Upper lobe of right lung (tissue), 1 donor: ENCODE measurements around the gene MBTPS2. TPM values are rescaled to one million over a fixed set of nuclear protein-coding genes. Genes with fewer than 3 reads are reported as not detected.
A peak's percentile ranks its signal among the peaks of the same experiment; 100 is the strongest.

ENCODE experiments used
- ATAC-seq: fragments of 200-7000 bp; cut with Tn5 transposase; one replicate; pipeline ENCODE4 v1.9.1; 2020; ENCODE audit warnings: mild to moderate bottlenecking, moderate library complexity
- DNase-seq: peaks from one replicate; pipeline ENCODE4 v3.0.0-alpha.2; 2020
- H3K27ac ChIP-seq: fragments of 200-600 bp; one replicate; pipeline ENCODE4 v1.8.0; 2022
- H3K27me3 ChIP-seq: fragments of 200-600 bp; one replicate; pipeline ENCODE4 v1.8.0; 2022; ENCODE audit warnings: mild to moderate bottlenecking
- H3K36me3 ChIP-seq: fragments of 200-600 bp; one replicate; pipeline ENCODE4 v1.8.0; 2022
- H3K4me1 ChIP-seq: fragments of 200-600 bp; one replicate; pipeline ENCODE4 v1.8.0; 2022
- H3K4me3 ChIP-seq: fragments of 200-600 bp; one replicate; pipeline ENCODE4 v1.8.0; 2022; ENCODE audit warnings: mild to moderate bottlenecking
- H3K9me3 ChIP-seq: fragments of 200-600 bp; one replicate; pipeline ENCODE4 v1.8.0; 2022
- intact Hi-C: fragments of 100-400 bp; cut with DNase I; formaldehyde crosslinking; loops from one replicate; pipeline ENCODE4 v1.11.0; 2022
- long read RNA-seq: library from polyadenylated mRNA; unstranded; transcript quantifications from one replicate; pipeline ENCODE4 v2.0.0, GENCODE V29; 2021
- total RNA-seq: library from RNA; stranded (reverse); fragmentation: NEBNext Ultra II Directional; extraction: Animal tissue kit (Norgen Biotek cat#: 25700); gene quantifications from one replicate; pipeline ENCODE4 v1.2.1, GENCODE V29; 2021
- TF ChIP-seq, protein P1 (sequence below): fragments of 200-600 bp; IDR thresholded peaks from one replicate; pipeline ENCODE4 v1.8.0; 2022; ENCODE audit warnings: antibody characterized with exemption
- donor health status: DM: no; HTN: yes; CAD: no; lungs with severe emphysema.

MBTPS2 gene
- 12.6 TPM for total RNA-seq
- long read RNA-seq, full-length matches to known transcripts: 36 of 37 reads
- long read RNA-seq, partial matches to known transcripts: 0 of 37 reads
- long read RNA-seq, other reads (novel, unspliced or antisense): 1 of 37 reads

DNA sequence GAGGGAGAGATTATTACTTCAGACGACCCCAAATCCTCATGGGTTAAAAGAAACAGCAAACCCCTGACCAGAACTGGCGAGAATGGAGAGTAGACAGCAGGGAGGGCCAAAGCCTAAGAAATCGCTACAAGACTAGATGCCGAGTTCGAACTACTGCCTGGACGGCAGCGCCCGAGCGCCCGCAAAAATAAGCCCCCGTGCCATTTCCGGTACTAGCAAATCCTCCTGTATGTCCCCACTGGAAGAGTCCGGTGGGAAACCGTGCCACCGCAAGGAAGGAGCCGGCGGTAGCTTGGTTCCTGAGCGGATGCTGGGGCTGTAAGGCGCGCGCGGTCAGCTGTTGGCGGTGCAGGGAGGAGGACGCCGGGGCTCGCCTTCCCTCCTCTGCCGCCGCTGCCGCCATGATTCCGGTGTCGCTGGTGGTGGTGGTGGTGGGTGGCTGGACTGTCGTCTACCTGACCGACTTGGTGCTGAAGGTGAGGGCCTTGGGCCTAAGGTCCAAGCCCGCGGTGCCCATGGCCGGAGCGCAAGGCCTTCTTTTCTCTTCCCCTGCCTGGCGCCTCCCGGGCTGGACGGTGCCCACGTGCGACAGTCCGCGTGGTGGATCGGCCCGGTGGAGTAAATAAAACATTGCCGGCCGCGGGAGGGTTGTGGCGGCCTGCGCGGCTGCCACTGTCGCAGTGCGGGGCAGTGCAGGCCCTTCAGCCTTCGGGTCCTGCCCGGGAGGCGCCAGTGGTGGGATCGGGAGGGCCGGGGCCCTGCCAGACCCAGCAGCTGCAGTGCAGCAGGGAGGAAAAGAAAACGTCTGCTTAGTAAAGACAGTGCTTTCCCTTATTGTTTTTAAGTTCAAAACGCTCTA is at the start of gene MBTPS2:
TSS of gene MBTPS2 (plus strand) at position 284 of the 859 bp plus-strand sequence. CDS start at position 402, 118 bp downstream.
- Histone ChIP-seq H3K4me3 (peak within 1 kb of the TSS; percentile 62), H3K27me3 (no peaks in the 10 kb centered on the region), H3K9me3 (no peaks in the 10 kb centered on the region), H3K27ac (peak within 1 kb of the TSS; percentile 88), H3K36me3 (no peaks in the 10 kb centered on the region), H3K4me1 (no peaks in the 10 kb centered on the region)
- TF ChIP-seq, protein P1, sequence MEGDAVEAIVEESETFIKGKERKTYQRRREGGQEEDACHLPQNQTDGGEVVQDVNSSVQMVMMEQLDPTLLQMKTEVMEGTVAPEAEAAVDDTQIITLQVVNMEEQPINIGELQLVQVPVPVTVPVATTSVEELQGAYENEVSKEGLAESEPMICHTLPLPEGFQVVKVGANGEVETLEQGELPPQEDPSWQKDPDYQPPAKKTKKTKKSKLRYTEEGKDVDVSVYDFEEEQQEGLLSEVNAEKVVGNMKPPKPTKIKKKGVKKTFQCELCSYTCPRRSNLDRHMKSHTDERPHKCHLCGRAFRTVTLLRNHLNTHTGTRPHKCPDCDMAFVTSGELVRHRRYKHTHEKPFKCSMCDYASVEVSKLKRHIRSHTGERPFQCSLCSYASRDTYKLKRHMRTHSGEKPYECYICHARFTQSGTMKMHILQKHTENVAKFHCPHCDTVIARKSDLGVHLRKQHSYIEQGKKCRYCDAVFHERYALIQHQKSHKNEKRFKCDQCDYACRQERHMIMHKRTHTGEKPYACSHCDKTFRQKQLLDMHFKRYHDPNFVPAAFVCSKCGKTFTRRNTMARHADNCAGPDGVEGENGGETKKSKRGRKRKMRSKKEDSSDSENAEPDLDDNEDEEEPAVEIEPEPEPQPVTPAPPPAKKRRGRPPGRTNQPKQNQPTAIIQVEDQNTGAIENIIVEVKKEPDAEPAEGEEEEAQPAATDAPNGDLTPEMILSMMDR: peak; percentile 6
- intact Hi-C loops: no loop called here
- DNase-seq (peak; percentile 87), ATAC-seq (peak; percentile 99)

DNA sequence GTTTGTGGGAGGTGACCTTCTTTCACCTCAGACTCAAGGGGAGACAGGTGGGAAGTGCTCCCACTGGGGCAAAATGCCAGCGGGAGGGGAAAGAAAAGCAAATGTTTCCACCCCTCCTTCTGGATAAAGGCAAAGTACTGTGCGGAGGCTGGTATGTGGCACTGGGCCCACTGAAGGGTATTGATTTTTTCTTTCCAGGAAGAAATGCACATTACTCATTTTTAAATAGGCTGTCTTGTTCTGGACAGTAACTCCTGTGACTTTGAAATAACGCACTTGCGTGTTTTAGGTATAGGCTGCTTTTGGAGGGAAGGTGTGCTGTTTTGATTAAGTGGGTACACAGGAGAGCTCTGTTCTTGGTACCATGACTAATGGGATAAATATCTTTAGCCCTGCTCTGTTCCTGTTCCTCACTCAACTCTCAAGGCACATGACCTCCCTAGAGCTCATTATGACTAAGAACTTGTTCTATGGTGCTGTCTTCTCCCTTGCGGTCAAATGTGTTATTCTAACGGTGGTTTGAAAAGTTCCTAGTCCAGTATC is 40.7 kb upstream of the MBTPS2 start:
- ATAC-seq (peak; percentile 81), DNase-seq (no peak)
- Histone ChIP-seq H3K36me3 (no peaks in the 10 kb centered on the region), H3K27ac (no peak overlapping the region), H3K27me3 (no peaks in the 10 kb centered on the region), H3K4me3 (no peak overlapping the region), H3K9me3 (no peaks in the 10 kb centered on the region), H3K4me1 (no peaks in the 10 kb centered on the region)
- TF ChIP-seq, protein P1: no peak
- intact Hi-C loops: no loop called here

DNA sequence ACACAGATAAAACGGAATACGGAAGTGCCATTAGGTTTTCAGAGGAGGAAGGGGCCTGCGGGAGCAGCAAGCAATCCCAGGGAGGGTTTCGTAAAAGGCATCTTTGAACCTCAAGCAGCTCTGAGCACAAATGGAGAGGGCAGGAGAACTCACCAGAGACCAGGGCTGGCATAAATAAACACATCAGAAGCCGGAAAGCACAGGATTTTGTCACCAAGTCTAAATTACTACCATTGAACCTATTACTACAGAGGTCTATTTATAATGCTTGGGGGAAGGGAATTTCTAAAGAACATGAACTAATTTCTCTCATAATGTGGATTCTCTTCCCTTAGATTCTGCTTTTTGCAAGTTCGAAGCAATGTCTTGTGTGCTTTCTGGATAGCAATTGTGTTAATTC is 39.6 kb upstream of the MBTPS2 start:
- Histone ChIP-seq H3K4me1 (no peaks in the 10 kb centered on the region), H3K36me3 (no peaks in the 10 kb centered on the region), H3K27ac (no peak overlapping the region), H3K4me3 (no peak overlapping the region), H3K9me3 (no peaks in the 10 kb centered on the region), H3K27me3 (no peaks in the 10 kb centered on the region)
- no peak for DNase-seq
- intact Hi-C loops: no loop called here
- TF ChIP-seq, protein P1: no peak
- ATAC-seq: no peak

DNA sequence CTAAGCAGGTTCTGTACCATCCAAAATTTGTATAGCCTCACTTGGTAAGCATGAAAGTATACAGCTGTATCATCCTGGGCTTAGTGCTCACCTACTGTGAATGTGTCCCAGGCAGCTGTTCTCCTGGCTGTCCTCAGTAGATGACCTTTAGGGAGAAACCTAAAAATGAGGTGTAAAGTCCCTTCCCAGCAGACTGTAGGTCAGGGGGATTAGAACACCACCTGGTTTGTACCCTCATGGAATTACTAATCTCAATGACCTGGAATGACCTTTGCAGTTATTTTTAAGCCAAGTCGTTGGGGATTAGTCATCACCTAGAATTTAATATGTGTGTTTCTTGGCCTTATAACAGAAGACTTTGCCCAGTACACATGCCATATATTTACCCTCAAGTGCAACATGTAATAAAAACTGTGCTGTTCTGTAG is 39.1 kb upstream of the MBTPS2 start:
- ATAC-seq (no peak), DNase-seq (no peak)
- Histone ChIP-seq H3K36me3 (no peaks in the 10 kb centered on the region), H3K4me1 (no peaks in the 10 kb centered on the region), H3K9me3 (no peaks in the 10 kb centered on the region), H3K4me3 (no peak overlapping the region), H3K27ac (no peak overlapping the region), H3K27me3 (no peaks in the 10 kb centered on the region)
- TF ChIP-seq, protein P1: no peak
- intact Hi-C loops: no loop called here

DNA sequence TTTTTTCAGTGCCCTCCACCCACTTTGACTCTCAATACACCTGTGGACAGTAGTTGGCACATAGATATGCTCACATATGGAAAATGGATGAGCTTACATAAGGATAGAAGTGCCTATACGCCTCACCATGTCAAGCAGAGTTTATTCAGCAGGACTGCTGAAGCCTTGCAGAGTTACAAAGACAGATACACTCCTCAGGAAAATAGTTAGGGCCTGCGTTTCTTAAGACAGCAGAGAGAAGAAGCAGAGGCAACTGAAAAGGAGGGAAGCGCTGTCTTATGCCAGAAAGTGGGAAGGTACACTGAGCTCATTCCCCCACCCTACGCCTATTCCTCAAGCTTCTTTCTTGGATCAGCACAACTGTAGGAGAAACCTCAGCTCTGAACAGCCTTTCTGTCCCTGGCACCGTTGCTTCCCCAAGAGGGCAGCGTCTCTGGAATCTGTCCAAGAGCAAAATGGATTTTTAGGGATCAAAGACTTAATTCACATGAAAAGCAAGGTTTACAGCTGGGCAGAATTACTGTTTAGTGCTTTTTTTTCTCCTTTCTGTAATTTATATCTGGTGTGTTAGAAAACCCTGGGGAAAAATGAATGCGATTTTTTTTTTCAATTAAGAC is 37.3 kb upstream of the MBTPS2 start:
- intact Hi-C loops: no loop called here
- no peaks in the 10 kb centered on the region for H3K27me3 ChIP-seq

More for the DNA sequence above, 37.3 kb upstream of the MBTPS2 start:
- Histone ChIP-seq H3K36me3 (no peaks in the 10 kb centered on the region), H3K9me3 (no peaks in the 10 kb centered on the region), H3K4me3 (no peak overlapping the region), H3K27ac (no peak overlapping the region), H3K4me1 (no peaks in the 10 kb centered on the region)
- TF ChIP-seq, protein P1: no peak
- ATAC-seq (no peak), DNase-seq (no peak)
